Fibroblast of villous mesenchyme (primary cell): ENCODE measurements around the gene BIVM. TPM values are rescaled to one million over a fixed set of nuclear protein-coding genes. Genes with fewer than 3 reads are reported as not detected.

Source experiments
- DNase-seq: peaks from one replicate; pipeline ENCODE4 v3.0.0-alpha.2; 2010; ENCODE audit warnings: low read depth
- H3K4me3 ChIP-seq: 2 replicates; pipeline ENCODE4 v1.5.1; 2011; ENCODE audit warnings: low read depth, mild to moderate bottlenecking, low read length
- CTCF ChIP-seq: IDR thresholded peaks from 2 replicates; pipeline ENCODE4 v1.5.1; 2012; ENCODE audit warnings: low read depth, mild to moderate bottlenecking, low read length; ENCODE audit not compliant: insufficient read depth
- total RNA-seq: library from RNA; depleted of rRNA; stranded (reverse); fragments of >200 nt; gene quantifications from 2 replicates; pipeline ENCODE4 v1.2.3, GENCODE V29; 2012

BIVM gene
- total RNA-seq, 1 donor = 62.2 TPM

- DNase-seq = peak; percentile 24
- H3K4me3 ChIP-seq = no peak overlapping the region
- no peak for TF ChIP-seq CTCF
Observed at GRCh38 chr13:102873653-102874052, 74.7 kb downstream of the BIVM start.

GRCh38 chr13:102875256-102875655 lies 76.3 kb downstream of the BIVM start:
- TF ChIP-seq CTCF = no peak
- H3K4me3 ChIP-seq = no peak overlapping the region
- DNase-seq = no peak

GRCh38 chr13:102877303-102877702 lies 78.4 kb downstream of the BIVM start:
- no peak overlapping the region for H3K4me3 ChIP-seq
- DNase-seq = no peak
- TF ChIP-seq CTCF = no peak

DNA sequence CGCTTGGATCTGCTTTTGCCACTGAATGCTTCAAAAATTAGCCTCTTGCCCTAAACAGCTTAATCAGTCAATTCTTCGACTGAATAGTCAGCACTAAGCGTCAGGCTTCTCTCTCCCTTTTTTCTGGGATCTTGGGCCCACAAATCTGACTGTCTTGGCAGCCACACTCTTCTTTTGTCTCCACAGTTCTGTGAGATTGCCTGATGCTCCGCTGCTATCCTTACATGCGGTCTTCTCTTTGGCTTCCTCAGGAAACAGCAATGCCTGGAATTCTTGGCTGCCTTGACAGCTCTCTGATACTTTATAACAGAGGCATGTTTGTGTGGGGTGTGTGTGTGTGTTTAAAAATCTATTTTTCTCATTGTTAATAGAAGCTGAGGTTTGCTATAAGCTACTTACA lies 79.6 kb downstream of the BIVM start:
- DNase-seq = no peak
- no peak for TF ChIP-seq CTCF

DNA sequence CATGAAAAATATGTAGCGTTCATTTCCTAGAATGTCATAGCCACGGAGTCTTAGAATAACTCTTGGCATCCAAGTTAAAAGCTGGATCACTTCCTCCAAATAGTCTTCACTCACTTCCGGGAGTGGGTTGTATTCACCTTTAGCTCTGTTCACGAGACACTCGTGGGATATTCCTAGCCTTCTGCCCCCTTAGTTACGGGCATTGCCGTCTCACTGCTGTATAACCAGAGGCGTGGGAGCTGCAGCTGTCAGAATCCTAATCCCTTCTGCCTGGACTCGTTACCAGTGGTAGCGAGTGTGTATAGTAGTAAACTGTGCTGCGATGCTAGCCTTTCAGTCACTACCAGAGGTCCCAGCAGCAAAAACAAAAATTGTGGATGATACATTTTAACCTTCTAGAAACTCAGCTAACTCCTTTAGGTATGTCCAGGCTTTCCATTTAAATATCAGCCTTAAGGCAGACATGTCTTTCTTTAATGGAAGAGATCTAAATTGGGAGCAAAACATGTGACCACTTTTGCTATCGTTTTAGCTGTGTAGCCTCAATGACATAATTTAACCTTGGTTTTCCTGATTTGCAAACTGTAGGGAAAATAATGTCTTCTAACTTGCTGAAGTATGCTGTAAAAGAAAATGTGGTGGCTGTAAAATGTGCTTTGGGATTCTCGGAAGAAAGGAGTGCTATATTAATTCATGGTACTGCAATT lies 81.0 kb downstream of the BIVM start:
- no peak for DNase-seq
- no peak overlapping the region for H3K4me3 ChIP-seq
- no peak for TF ChIP-seq CTCF

More for the DNA sequence above, 79.6 kb downstream of the BIVM start:
- no peak overlapping the region for H3K4me3 ChIP-seq

DNA sequence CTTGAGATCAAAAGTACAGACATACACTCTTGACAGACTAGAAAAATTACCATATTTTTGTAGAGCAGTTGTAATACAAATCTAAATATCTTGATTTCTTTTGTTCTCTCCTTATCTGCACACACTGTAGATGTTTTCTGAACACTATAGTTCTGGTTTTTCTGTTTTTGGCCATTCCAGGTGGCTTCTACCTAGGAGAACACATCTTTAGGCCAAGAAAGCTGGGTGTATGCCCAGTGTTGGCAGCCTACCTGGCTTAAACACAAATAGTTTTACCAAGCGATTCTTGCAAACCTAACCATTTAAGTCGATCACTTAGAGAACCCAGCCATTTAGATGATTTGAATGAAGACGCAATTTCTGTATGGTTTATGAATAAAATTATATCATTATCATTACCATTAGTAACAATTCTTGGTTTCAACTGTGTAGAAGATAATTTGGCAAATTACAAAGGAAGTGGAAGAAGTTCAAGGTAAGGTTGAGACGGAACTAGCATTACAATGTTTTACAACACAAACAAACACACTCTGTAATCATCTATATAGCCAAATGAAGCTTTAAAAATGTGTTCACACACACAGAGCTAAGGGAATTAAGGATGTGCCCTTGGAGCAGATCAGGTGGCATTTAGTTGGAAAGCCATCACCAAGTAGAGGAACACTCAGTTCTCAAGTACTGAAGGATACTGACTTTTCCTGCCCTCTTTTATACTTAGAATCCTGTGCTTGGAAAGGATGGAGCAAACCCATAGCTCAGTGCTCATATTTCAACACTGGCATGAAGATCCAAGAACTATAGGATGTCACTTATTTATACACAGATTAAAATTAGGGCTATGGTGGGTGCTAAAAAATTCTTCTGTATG lies 83.1 kb downstream of the BIVM start:
- no peak overlapping the region for H3K4me3 ChIP-seq
- no peak for DNase-seq
- TF ChIP-seq CTCF = no peak

Other genes with a start within 250 kb of the BIVM start
- gene TPP2, start 202.1 kb upstream of the BIVM start, total RNA-seq = 43.8 and 60.0 TPM in 2 replicates
- not detected in 2 replicates for gene METTL21C, start 104.1 kb upstream of the BIVM start, total RNA-seq
- 14.2 and 27.6 TPM in 2 replicates for gene TEX30, start 25.3 kb upstream of the BIVM start, total RNA-seq
- gene POGLUT2, start 143 bp upstream of the BIVM start, total RNA-seq = 15.5 and 30.2 TPM in 2 replicates
- 67.3 and 94.1 TPM in 2 replicates for gene ERCC5, start 46.9 kb downstream of the BIVM start, total RNA-seq